Measurements from ENCODE around the gene CDC42BPG. TPM values are rescaled to one million over a fixed set of nuclear protein-coding genes. Genes with fewer than 3 reads are reported as not detected.

Gene CDC42BPG
- total and polyA plus RNA-seq, 2 of the 8 experiments (the other 6 are each of a cell fraction or from before 2014, with no cell fraction given), result 3.7 to 10.6 TPM

GRCh38 chr11:64888406-64888728 lies 43.9 kb upstream of the CDC42BPG start:
- FAIRE-seq (no peak), DNase-seq (ENCODE audit: low read depth in 1 of 2, low spot score in 2 of 2) (no peak)
- peak overlapping the region; percentile 36 for H3K4ac ChIP-seq (replicated peaks; ENCODE audit: insufficient read length, low read depth, low read length)
- no peaks in the 10 kb centered on the region for H3K79me1 ChIP-seq (ENCODE audit: low read depth, low read length)
- no peaks in the 10 kb centered on the region for H4K20me1 ChIP-seq (replicated peaks in 1 of 2; ENCODE audit: control insufficient read depth in 1 of 2, insufficient read depth in 2 of 2, low read length in 2 of 2)
- no peak overlapping the region for H3K23ac ChIP-seq (ENCODE audit: insufficient read length)
- peak overlapping the region; percentile 40 to 66 for H3K4me2 ChIP-seq (ENCODE audit: insufficient read depth in 1 of 2, low read depth in 2 of 2, low read length in 2 of 2)
- no peaks in the 10 kb centered on the region; a peak in 1 of 7 replicates for H3K27me3 ChIP-seq (replicated peaks in 1 of 4; ENCODE audit: control insufficient read depth in 3 of 4, extremely low read depth in 1 of 4, insufficient read depth in 3 of 4, low read length in 3 of 4)
- no peaks in the 10 kb centered on the region for H3K36me3 ChIP-seq (ENCODE audit: control insufficient read depth in 2 of 4, insufficient read depth in 4 of 4, low read length in 3 of 4)
- peak overlapping the region; percentile 13; the same call in 1 of the 2 replicates for H2BK15ac ChIP-seq (ENCODE audit: low read length)
- ChIA-PET CTCF (ENCODE audit: partially characterized antibody) (interaction anchor here (0.5 to 32.2 kb wide), 24 partner anchors 7 to 158 kb away, joined by 3 to 1058 read pairs (median 4); partner anchors contain the start of genes ARL2, BATF2, CDC42BPG and EHD1), POLR2A (ENCODE audit: partially characterized antibody) (interaction anchor here (1.0 to 24.6 kb wide), 4 partner anchors 12 to 79 kb away, joined by 3 to 408 read pairs (median 34); partner anchors contain the start of gene EHD1)
- H2AK5ac ChIP-seq (ENCODE audit: low read depth, low read length), result no peak overlapping the region
- no peak overlapping the region for H4K5ac ChIP-seq (ENCODE audit: insufficient read length, low read depth, low read length)
- peak overlapping the region in 1 of 4 experiments; percentile 33; a peak in 1 of 8 replicates for H3K4me3 ChIP-seq (ENCODE audit: extremely low read depth in 1 of 4, insufficient read depth in 2 of 4, low read depth in 3 of 4, low read length in 4 of 4)
- peak overlapping the region; percentile 21; the same call in 1 of the 2 replicates for H2BK12ac ChIP-seq (ENCODE audit: low read depth, low read length)
- 0 out of 7 replicates have a peak overlapping the region, but pooled peaks of 1 of the 4 experiments have one; percentile 20 for H3K9ac ChIP-seq (replicated peaks in 1 of 4; ENCODE audit: extremely low read depth in 1 of 4, low read depth in 3 of 4, low read length in 3 of 4)
- no peaks in the 10 kb centered on the region for H3K9me3 ChIP-seq (ENCODE audit: insufficient read depth in 2 of 2, low read depth in 1 of 2, low read length in 1 of 2)
- H4K91ac ChIP-seq (replicated peaks; ENCODE audit: insufficient read length, low read length), result peak overlapping the region; percentile 98
- H2AFZ ChIP-seq (ENCODE audit: low read length), result peak overlapping the region; percentile 93
- WGBS, 2 experiments (ENCODE audit: extremely low coverage in 1 of 2, insufficient coverage in 1 of 2, insufficient read length in 1 of 2, insufficient replicate concordance in 2 of 2, low coverage in 1 of 2, low lambda C conversion rate in 2 of 2, missing lambda C conversion rate in 1 of 2), result 75% methylated on average over 6 of the region's 8 CpGs; no CpG with 5 or more reads in 1 of the 2 experiments
- no peak overlapping the region; the same call in 1 of the 2 replicates for H4K8ac ChIP-seq (ENCODE audit: extremely low read depth, insufficient read depth, low read length)
- H2BK5ac ChIP-seq (ENCODE audit: low read depth, low read length), result peak overlapping the region; percentile 79; the same call in 1 of the 2 replicates
- no peak overlapping the region for H3K14ac ChIP-seq (ENCODE audit: insufficient read length)
- no peak overlapping the region for H2BK20ac ChIP-seq (ENCODE audit: low read length)
- H3K79me2 ChIP-seq (ENCODE audit: control insufficient read depth in 1 of 2, insufficient read depth in 2 of 2, low read length in 2 of 2), result no peaks in the 10 kb centered on the region
- H3K4me1 ChIP-seq (replicated peaks in 1 of 4; ENCODE audit: control insufficient read depth in 3 of 4, insufficient read depth in 4 of 4, low read length in 3 of 4), result peaks cover 0 to 11% (median 8%) of the 10 kb centered on the region in 4 experiments; a peak in 6 of 7 replicates
- H2BK120ac ChIP-seq (replicated peaks; ENCODE audit: low read depth, low read length), result no peak overlapping the region
- H3K56ac ChIP-seq (replicated peaks; ENCODE audit: insufficient read length, low read depth, low read length), result no peak overlapping the region
- peak overlapping the region; percentile 19; the same call in 1 of the 2 replicates for H3K18ac ChIP-seq (ENCODE audit: extremely low read depth, low read length)
- H3K23me2 ChIP-seq (ENCODE audit: low read depth, low read length), result no peaks in the 10 kb centered on the region; the same call in 1 of the 2 replicates
- H3K27ac ChIP-seq (ENCODE audit: low read depth, low read length), result no peak overlapping the region
- no peak for TF ChIP-seq CREB1 (IDR thresholded peaks at IDR 0.05)
- no peak for TF ChIP-seq RBBP5 (IDR thresholded peaks at IDR 0.05; ENCODE audit: borderline replicate concordance, low read depth, low read length)
- TF ChIP-seq TAF1 (IDR thresholded peaks at IDR 0.05; ENCODE audit: low read depth, low read length), result no peak
- TF ChIP-seq CHD2 (IDR thresholded peaks at IDR 0.05; ENCODE audit: low read length), result no peak
- TF ChIP-seq KDM5A (IDR thresholded peaks at IDR 0.05; ENCODE audit: low read length), result no peak
- TF ChIP-seq RAD21 (IDR thresholded peaks at IDR 0.05 in 1 of 2, conservative IDR thresholded peaks at IDR 0.05 in 1 of 2; ENCODE audit: low read depth in 2 of 2, low read length in 2 of 2), result no peak
- TF ChIP-seq SIRT6 (IDR thresholded peaks at IDR 0.05; ENCODE audit: low read length), result no peak
- TF ChIP-seq CEBPB (IDR thresholded peaks at IDR 0.05; ENCODE audit: low read depth, low read length), result no peak
- TF ChIP-seq KDM1A (IDR thresholded peaks at IDR 0.05; ENCODE audit: borderline replicate concordance, low read length), result no peak
- TF ChIP-seq MAFK (IDR thresholded peaks at IDR 0.05; ENCODE audit: low read depth, low read length), result no peak
- TF ChIP-seq POU5F1 (IDR thresholded peaks at IDR 0.05; ENCODE audit: low read depth, low read length), result no peak
- TF ChIP-seq GTF2F1 (IDR thresholded peaks at IDR 0.05; ENCODE audit: borderline replicate concordance, low read depth, low read length), result no peak
- TF ChIP-seq GABPA (IDR thresholded peaks at IDR 0.05; ENCODE audit: borderline replicate concordance, insufficient read depth, low read length), result no peak
- TF ChIP-seq RFX5 (IDR thresholded peaks at IDR 0.05; ENCODE audit: borderline replicate concordance, low read depth, low read length), result no peak
